ENCODE data around the gene RPL31. TPM values are rescaled to one million over a fixed set of nuclear protein-coding genes. Genes with fewer than 3 reads are reported as not detected.

Gene RPL31
- total RNA-seq, 2 donors from 2014 or later = 1,597 to 1,823 TPM

GRCh38 chr2:101022221-101022620 is 20.1 kb downstream of the RPL31 start:
- Histone ChIP-seq H3K4me3 (ENCODE audit: low read length) (no peak overlapping the region), H3K9ac (ENCODE audit: extremely low read depth, low read length, poor library complexity, severe bottlenecking) (no peak overlapping the region), H3K27me3 (ENCODE audit: control insufficient read depth, insufficient read depth, low read length, poor library complexity, severe bottlenecking) (no peaks in the 10 kb centered on the region), H3K36me3 (ENCODE audit: control insufficient read depth, insufficient read depth, low read length) (peaks cover 29% of the 10 kb centered on the region), H3K9me3 (ENCODE audit: control insufficient read depth, low read length) (no peaks in the 10 kb centered on the region), H3K27ac (ENCODE audit: low read depth, low read length) (no peak overlapping the region), H3K4me1 (ENCODE audit: control insufficient read depth, insufficient read depth, low read length) (no peaks in the 10 kb centered on the region)
- Mint-ChIP-seq H3K4me1 (peaks cover 4% of the 10 kb centered on the region), H3K4me3 (no peak overlapping the region), H3K9me3 (no peaks in the 10 kb centered on the region), H3K27me3 (ENCODE audit: insufficient read depth) (no peaks in the 10 kb centered on the region), H3K36me3 (ENCODE audit: low read depth) (peaks cover 48% of the 10 kb centered on the region), H3K27ac (peak overlapping the region; percentile 33)
- TF ChIP-seq CTCF (conservative IDR thresholded peaks at IDR 0.05) = no peak
- 92 to 94% methylated on average over 11 to 16 of the region's 16 CpGs for WGBS, 2 experiments (ENCODE audit: insufficient coverage in 1 of 2, insufficient read length in 1 of 2)
- no peak for DNase-seq

- no peaks in the 10 kb centered on the region for H3K27me3 Mint-ChIP-seq (ENCODE audit: insufficient read depth)
- H3K36me3 Mint-ChIP-seq (ENCODE audit: low read depth) = peaks cover 44% of the 10 kb centered on the region
- peaks cover 4% of the 10 kb centered on the region for H3K4me1 Mint-ChIP-seq
- WGBS, 2 experiments (ENCODE audit: insufficient coverage in 1 of 2, insufficient read length in 1 of 2) = 92 to 95% methylated on average over 4 to 6 of the region's 6 CpGs
- Histone ChIP-seq H3K27me3 (ENCODE audit: control insufficient read depth, insufficient read depth, low read length, poor library complexity, severe bottlenecking) (no peaks in the 10 kb centered on the region), H3K4me1 (ENCODE audit: control insufficient read depth, insufficient read depth, low read length) (no peaks in the 10 kb centered on the region), H3K36me3 (ENCODE audit: control insufficient read depth, insufficient read depth, low read length) (peaks cover 26% of the 10 kb centered on the region), H3K9me3 (ENCODE audit: control insufficient read depth, low read length) (no peaks in the 10 kb centered on the region), H3K4me3 (ENCODE audit: low read length) (no peak overlapping the region), H3K27ac (ENCODE audit: low read depth, low read length) (no peak overlapping the region), H3K9ac (ENCODE audit: extremely low read depth, low read length, poor library complexity, severe bottlenecking) (no peak overlapping the region)
- DNase-seq = no peak
- H3K27ac Mint-ChIP-seq = no peak overlapping the region
- H3K9me3 Mint-ChIP-seq = no peaks in the 10 kb centered on the region
- H3K4me3 Mint-ChIP-seq = no peak overlapping the region
- TF ChIP-seq CTCF (conservative IDR thresholded peaks at IDR 0.05) = no peak
These were observed 21.4 kb downstream of the RPL31 start for GRCh38 chr2:101023327-101024107.

GRCh38 chr2:101025561-101025960 is 23.5 kb downstream of the RPL31 start:
- no peak overlapping the region for H3K27ac Mint-ChIP-seq
- H3K27ac ChIP-seq (ENCODE audit: low read depth, low read length) = no peak overlapping the region
- H3K36me3 Mint-ChIP-seq (ENCODE audit: low read depth) = peaks cover 44% of the 10 kb centered on the region
- no peaks in the 10 kb centered on the region for H3K9me3 ChIP-seq (ENCODE audit: control insufficient read depth, low read length)
- H3K4me3 ChIP-seq (ENCODE audit: low read length) = no peak overlapping the region
- peaks cover 6% of the 10 kb centered on the region for H3K9me3 Mint-ChIP-seq
- TF ChIP-seq CTCF (conservative IDR thresholded peaks at IDR 0.05) = no peak
- peaks cover 12% of the 10 kb centered on the region for H3K36me3 ChIP-seq (ENCODE audit: control insufficient read depth, insufficient read depth, low read length)
- no peaks in the 10 kb centered on the region for H3K4me1 ChIP-seq (ENCODE audit: control insufficient read depth, insufficient read depth, low read length)
- H3K4me1 Mint-ChIP-seq = peaks cover 4% of the 10 kb centered on the region
- H3K27me3 ChIP-seq (ENCODE audit: control insufficient read depth, insufficient read depth, low read length, poor library complexity, severe bottlenecking) = no peaks in the 10 kb centered on the region
- no peak for DNase-seq
- H3K27me3 Mint-ChIP-seq (ENCODE audit: insufficient read depth) = no peaks in the 10 kb centered on the region
- H3K9ac ChIP-seq (ENCODE audit: extremely low read depth, low read length, poor library complexity, severe bottlenecking) = no peak overlapping the region
- WGBS, 2 experiments (ENCODE audit: insufficient coverage in 1 of 2, insufficient read length in 1 of 2) = 92 to 100% methylated on average over 6 of the region's 6 CpGs
- no peak overlapping the region for H3K4me3 Mint-ChIP-seq

All from endodermal cell (in vitro differentiated cells).